Measurements from ENCODE around the gene SNX10.

DNA sequence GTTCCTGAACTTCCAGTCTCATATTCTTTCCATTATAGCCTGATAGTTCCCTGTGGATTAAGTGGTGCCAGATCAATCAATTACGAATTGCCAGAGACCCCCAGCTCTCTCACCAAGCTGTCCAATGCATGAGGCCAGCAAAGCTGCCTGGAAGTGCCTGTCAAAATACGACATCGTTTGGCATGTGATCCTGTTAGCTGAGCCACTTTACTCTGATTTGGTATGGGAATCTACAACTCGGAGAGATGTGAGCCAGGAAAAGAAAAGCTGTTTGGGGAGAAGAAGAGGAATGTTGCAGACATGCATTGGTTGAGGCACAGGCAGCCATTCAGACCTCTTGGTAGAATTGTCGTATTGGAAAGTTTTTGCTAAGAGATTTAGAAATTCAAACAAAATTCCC is 3.9 kb downstream of the SNX10 start:
- TF ChIP-seq, protein P1, sequence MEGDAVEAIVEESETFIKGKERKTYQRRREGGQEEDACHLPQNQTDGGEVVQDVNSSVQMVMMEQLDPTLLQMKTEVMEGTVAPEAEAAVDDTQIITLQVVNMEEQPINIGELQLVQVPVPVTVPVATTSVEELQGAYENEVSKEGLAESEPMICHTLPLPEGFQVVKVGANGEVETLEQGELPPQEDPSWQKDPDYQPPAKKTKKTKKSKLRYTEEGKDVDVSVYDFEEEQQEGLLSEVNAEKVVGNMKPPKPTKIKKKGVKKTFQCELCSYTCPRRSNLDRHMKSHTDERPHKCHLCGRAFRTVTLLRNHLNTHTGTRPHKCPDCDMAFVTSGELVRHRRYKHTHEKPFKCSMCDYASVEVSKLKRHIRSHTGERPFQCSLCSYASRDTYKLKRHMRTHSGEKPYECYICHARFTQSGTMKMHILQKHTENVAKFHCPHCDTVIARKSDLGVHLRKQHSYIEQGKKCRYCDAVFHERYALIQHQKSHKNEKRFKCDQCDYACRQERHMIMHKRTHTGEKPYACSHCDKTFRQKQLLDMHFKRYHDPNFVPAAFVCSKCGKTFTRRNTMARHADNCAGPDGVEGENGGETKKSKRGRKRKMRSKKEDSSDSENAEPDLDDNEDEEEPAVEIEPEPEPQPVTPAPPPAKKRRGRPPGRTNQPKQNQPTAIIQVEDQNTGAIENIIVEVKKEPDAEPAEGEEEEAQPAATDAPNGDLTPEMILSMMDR (conservative IDR thresholded peaks at IDR 0.05), result no peak
- no peak for TF ChIP-seq EZH2 (IDR thresholded peaks at IDR 0.05; ENCODE audit: low read depth)

Data from PC-9 (cell line).